HEK293 (cell line): ENCODE results near the gene CDH22.
A peak's percentile ranks its signal among the peaks of the same experiment; 100 is the strongest.

ENCODE experiments used
- CTCF ChIA-PET: fragments of 350-600 bp; formaldehyde crosslinking; extraction: SDS; loops from one replicate; lab custom pipeline; 2021; ENCODE audit warnings: antibody characterized with exemption; lab: Yijun Ruan, JAX
- POLR2A ChIA-PET: fragments of 300-600 bp; formaldehyde crosslinking; extraction: SDS; loops from one replicate; lab custom pipeline; 2020; ENCODE audit warnings: antibody characterized with exemption, inconsistent platforms; lab: Yijun Ruan, JAX
- H3K27ac ChIP-seq: fragments of 200-500 bp; sonication (Bioruptor generic); 2 replicates; pipeline ENCODE4 v1.5.1; 2014; ENCODE audit warnings: low read depth, low read length, control low read depth, inconsistent platforms; ENCODE audit errors: extremely low read depth
- H3K36me3 ChIP-seq, 2 experiments: fragments of 200-500 bp in 1 of 2; sonication (Bioruptor generic) in 1 of 2; 1 replicate in 1 of 2; 2 replicates in 1 of 2; pipeline ENCODE4 v1.5.1; 2014 to 2017; ENCODE audit warnings: inconsistent platforms in 2 of 2, low read length in 2 of 2; ENCODE audit not compliant: control insufficient read depth in 2 of 2, insufficient read depth in 1 of 2
- H3K4me1 ChIP-seq: fragments of 200-500 bp; sonication (Bioruptor generic); 2 replicates; pipeline ENCODE4 v1.5.1; 2014; ENCODE audit warnings: mild to moderate bottlenecking, low read length, inconsistent platforms; ENCODE audit not compliant: control insufficient read depth, insufficient read depth
- H3K4me3 ChIP-seq: 2 replicates; pipeline ENCODE4 v1.5.1; 2011; ENCODE audit warnings: low read depth, mild to moderate bottlenecking, control low read depth, low read length, moderate library complexity
- H3K9me3 ChIP-seq: fragments of 200-500 bp; sonication (Bioruptor generic); 2 replicates; pipeline ENCODE4 v1.5.1; 2014; ENCODE audit warnings: low read depth, low read length, inconsistent platforms; ENCODE audit not compliant: control insufficient read depth, insufficient read depth
- FEZF1 ChIP-seq: fragments of 450-650 bp; formaldehyde crosslinking; IDR thresholded peaks from 2 replicates; pipeline ENCODE4 v1.5.1; 2016; ENCODE audit warnings: missing biosample characterization, missing genetic modification characterization
- KLF10 ChIP-seq: fragments of 450-650 bp; IDR thresholded peaks from 2 replicates; pipeline ENCODE4 v1.5.1; 2018; ENCODE audit warnings: missing biosample characterization, mild to moderate bottlenecking, missing genetic modification characterization
- KLF16 ChIP-seq: fragments of 450-650 bp; formaldehyde crosslinking; IDR thresholded peaks from 2 replicates; pipeline ENCODE4 v1.5.1; 2017; ENCODE audit warnings: missing biosample characterization, missing genetic modification characterization
- KLF7 ChIP-seq: fragments of 450-650 bp; formaldehyde crosslinking; IDR thresholded peaks from 2 replicates; pipeline ENCODE4 v1.5.1; 2016; ENCODE audit warnings: missing biosample characterization, missing genetic modification characterization, borderline replicate concordance
- MEIS1 ChIP-seq: sonication (generic); formaldehyde crosslinking; IDR thresholded peaks from 2 replicates; pipeline ENCODE4 v1.8.1; 2022; ENCODE audit warnings: missing genetic modification reagents, mild to moderate bottlenecking, borderline replicate concordance
- MZF1 ChIP-seq: fragments of 450-650 bp; formaldehyde crosslinking; IDR thresholded peaks from 2 replicates; pipeline ENCODE4 v1.5.1; 2017; ENCODE audit warnings: missing biosample characterization, missing genetic modification characterization, borderline replicate concordance
- PRDM1 ChIP-seq: fragments of 450-650 bp; formaldehyde crosslinking; IDR thresholded peaks from 2 replicates; pipeline ENCODE4; 2016; ENCODE audit warnings: missing biosample characterization, missing genetic modification characterization
- SCRT1 ChIP-seq: fragments of 450-650 bp; formaldehyde crosslinking; IDR thresholded peaks from 2 replicates; pipeline ENCODE4 v1.5.1; 2016; ENCODE audit warnings: missing biosample characterization, missing genetic modification characterization, borderline replicate concordance
- SCRT2 ChIP-seq: fragments of 450-650 bp; formaldehyde crosslinking; IDR thresholded peaks from 2 replicates; pipeline ENCODE4 v1.5.1; 2016; ENCODE audit warnings: missing biosample characterization, missing genetic modification characterization
- TCF7L2 ChIP-seq: IDR thresholded peaks from 2 replicates; pipeline ENCODE4 v1.6.1; 2011; ENCODE audit warnings: low read depth, mild to moderate bottlenecking, inconsistent platforms, low read length, moderate library complexity, borderline replicate concordance
- ZEB2 ChIP-seq: fragments of 450-650 bp; formaldehyde crosslinking; IDR thresholded peaks from 2 replicates; pipeline ENCODE4 v1.5.1; 2016; ENCODE audit warnings: missing biosample characterization, missing genetic modification characterization
- ZFP41 ChIP-seq: fragments of 450-650 bp; formaldehyde crosslinking; IDR thresholded peaks from 2 replicates; pipeline ENCODE4 v1.5.1; 2016; ENCODE audit warnings: missing biosample characterization, missing genetic modification characterization, borderline replicate concordance
- ZNF112 ChIP-seq: fragments of 450-650 bp; formaldehyde crosslinking; IDR thresholded peaks from 2 replicates; pipeline ENCODE4 v1.5.0; 2017; ENCODE audit warnings: missing biosample characterization, missing genetic modification characterization
- ZNF140 ChIP-seq: fragments of 450-650 bp; formaldehyde crosslinking; IDR thresholded peaks from 2 replicates; pipeline ENCODE4 v1.5.1; 2016; ENCODE audit warnings: missing biosample characterization, missing genetic modification characterization
- ZNF157 ChIP-seq: fragments of 450-650 bp; formaldehyde crosslinking; IDR thresholded peaks from 2 replicates; pipeline ENCODE4 v1.5.1; 2016; ENCODE audit warnings: missing biosample characterization, missing genetic modification characterization
- ZNF16 ChIP-seq: fragments of 450-650 bp; formaldehyde crosslinking; IDR thresholded peaks from 2 replicates; pipeline ENCODE4 v1.5.1; 2016; ENCODE audit warnings: low read depth, missing biosample characterization, missing genetic modification characterization
- ZNF184 ChIP-seq: fragments of 450-650 bp; IDR thresholded peaks from 2 replicates; pipeline ENCODE4 v1.5.1; 2018; ENCODE audit warnings: missing biosample characterization, mild to moderate bottlenecking, missing genetic modification characterization
- ZNF266 ChIP-seq: fragments of 450-650 bp; formaldehyde crosslinking; IDR thresholded peaks from 2 replicates; pipeline ENCODE4 v1.5.1; 2016; ENCODE audit warnings: missing biosample characterization, missing genetic modification characterization, low read depth
- ZNF274 ChIP-seq, 2 experiments: fragments of 200-500 bp in 1 of 2; fragments of 450-650 bp in 1 of 2; sonication (Bioruptor generic) in 1 of 2; formaldehyde crosslinking in 1 of 2; IDR thresholded peaks; 2 replicates each; pipeline versions ENCODE4 v1.5.1 to v1.6.1; 2014 to 2016; ENCODE audit warnings: borderline replicate concordance in 1 of 2, inconsistent platforms in 1 of 2, low read length in 1 of 2, missing biosample characterization in 1 of 2, missing genetic modification characterization in 1 of 2
- ZNF292 ChIP-seq: fragments of 450-650 bp; formaldehyde crosslinking; IDR thresholded peaks from 2 replicates; pipeline ENCODE4 v1.5.1; 2016; ENCODE audit warnings: low read depth, missing biosample characterization, missing genetic modification characterization, borderline replicate concordance
- ZNF366 ChIP-seq: fragments of 450-650 bp; formaldehyde crosslinking; conservative IDR thresholded peaks from 2 replicates; pipeline ENCODE4 v1.5.1; 2016; ENCODE audit warnings: missing biosample characterization, missing genetic modification characterization
- ZNF394 ChIP-seq: fragments of 450-650 bp; formaldehyde crosslinking; IDR thresholded peaks from 2 replicates; pipeline ENCODE4 v1.5.1; 2016; ENCODE audit warnings: missing biosample characterization, missing genetic modification characterization, mild to moderate bottlenecking, moderate library complexity, borderline replicate concordance
- ZNF433 ChIP-seq: fragments of 450-650 bp; formaldehyde crosslinking; IDR thresholded peaks from 2 replicates; pipeline ENCODE4 v1.5.1; 2016; ENCODE audit warnings: missing biosample characterization, missing genetic modification characterization, low read depth
- ZNF473 ChIP-seq: fragments of 450-650 bp; formaldehyde crosslinking; IDR thresholded peaks from 2 replicates; pipeline ENCODE4 v1.5.1; 2017; ENCODE audit warnings: missing biosample characterization, missing genetic modification characterization
- ZNF514 ChIP-seq: fragments of 450-650 bp; formaldehyde crosslinking; IDR thresholded peaks from 2 replicates; pipeline ENCODE4 v1.5.1; 2016; ENCODE audit warnings: missing biosample characterization, missing genetic modification characterization
- ZNF521 ChIP-seq: fragments of 450-650 bp; formaldehyde crosslinking; IDR thresholded peaks from 2 replicates; pipeline ENCODE4 v1.5.1; 2017; ENCODE audit warnings: missing biosample characterization, mild to moderate bottlenecking, missing genetic modification characterization
- ZNF558 ChIP-seq: fragments of 450-650 bp; formaldehyde crosslinking; IDR thresholded peaks from 2 replicates; pipeline ENCODE4 v1.5.1; 2016; ENCODE audit warnings: missing biosample characterization, missing genetic modification characterization
- ZNF624 ChIP-seq: fragments of 450-650 bp; formaldehyde crosslinking; IDR thresholded peaks from 2 replicates; pipeline ENCODE4 v1.5.1; 2017; ENCODE audit warnings: missing biosample characterization, missing genetic modification characterization
- ZNF747 ChIP-seq: fragments of 450-650 bp; formaldehyde crosslinking; IDR thresholded peaks from 2 replicates; pipeline ENCODE4 v1.5.1; 2016; ENCODE audit warnings: missing biosample characterization, missing genetic modification characterization
- ZNF76 ChIP-seq: fragments of 450-650 bp; formaldehyde crosslinking; IDR thresholded peaks from 2 replicates; pipeline ENCODE4; 2016; ENCODE audit warnings: low read depth, missing biosample characterization, missing genetic modification characterization, borderline replicate concordance
- ZNF777 ChIP-seq: fragments of 450-650 bp; formaldehyde crosslinking; IDR thresholded peaks from 2 replicates; pipeline ENCODE4 v1.5.1; 2017; ENCODE audit warnings: missing biosample characterization, missing genetic modification characterization, borderline replicate concordance
- TF ChIP-seq, protein P1 (sequence below): fragments of 450-650 bp; formaldehyde crosslinking; IDR thresholded peaks from 2 replicates; pipeline ENCODE4 v1.5.1; 2016; ENCODE audit warnings: missing biosample characterization, missing genetic modification characterization
- TF ChIP-seq, protein P2 (sequence below): fragments of 450-650 bp; formaldehyde crosslinking; IDR thresholded peaks from 2 replicates; pipeline ENCODE4 v1.5.1; 2017; ENCODE audit warnings: missing biosample characterization, missing genetic modification characterization
- TF ChIP-seq, protein P3 (sequence below): fragments of 450-650 bp; formaldehyde crosslinking; IDR thresholded peaks from 2 replicates; pipeline ENCODE4 v1.5.1; 2016; ENCODE audit warnings: missing biosample characterization, missing genetic modification characterization
- TF ChIP-seq, protein P4 (sequence below): fragments of 450-650 bp; formaldehyde crosslinking; IDR thresholded peaks from 2 replicates; pipeline ENCODE4 v1.5.1; 2016; ENCODE audit warnings: missing biosample characterization, missing genetic modification characterization
- TF ChIP-seq, protein P5 (sequence below): fragments of 450-650 bp; formaldehyde crosslinking; IDR thresholded peaks from 2 replicates; pipeline ENCODE4 v1.5.1; 2016; ENCODE audit warnings: missing biosample characterization, missing genetic modification characterization

CDH22 gene

DNA sequence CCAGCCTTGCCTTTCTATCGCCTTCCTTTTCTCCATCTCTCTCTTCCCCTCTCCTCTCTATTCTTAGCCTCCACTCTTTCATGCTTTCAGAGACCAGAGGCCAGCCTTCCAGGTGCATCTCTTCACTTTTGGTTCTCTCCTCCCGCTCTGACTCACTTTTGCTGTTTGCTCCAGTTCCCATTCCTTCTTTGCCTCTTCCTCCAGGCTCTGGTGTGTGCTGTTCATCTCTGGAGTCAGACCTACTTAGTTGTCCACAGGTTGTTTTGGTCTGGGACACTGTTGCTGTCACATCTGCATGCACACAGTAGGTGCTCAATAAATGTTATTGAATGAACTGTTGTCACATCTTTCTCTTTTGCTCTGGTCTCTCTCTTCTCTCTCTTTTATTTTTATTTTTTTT is 1.6 kb upstream of the CDH22 start:
- CTCF ChIA-PET: no interaction called here
- no peaks in the 10 kb centered on the region for H3K36me3 ChIP-seq

DNA sequence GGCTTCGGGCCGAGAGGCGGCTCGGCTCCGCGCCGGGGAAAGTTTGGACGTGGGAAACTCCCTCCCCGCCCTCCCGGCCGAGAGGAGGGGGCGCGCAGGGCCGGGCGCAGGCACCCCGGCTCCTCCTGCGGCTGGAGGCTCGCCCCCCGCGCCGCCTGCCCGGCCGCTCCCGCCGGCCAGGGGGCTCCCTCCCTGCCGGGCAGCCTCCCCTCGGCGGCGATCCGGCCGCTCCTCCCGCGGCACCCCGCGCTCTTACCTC is 370 bp downstream of the CDH22 start:
- Histone ChIP-seq H3K27ac (no peak overlapping the region), H3K9me3 (no peaks in the 10 kb centered on the region), H3K4me3 (peak overlapping the region; percentile 33), H3K4me1 (peaks cover 3% of the 10 kb centered on the region; the same call in 1 of the 2 replicates), H3K36me3 (no peaks in the 10 kb centered on the region)
- ChIA-PET POLR2A (no interaction called here), CTCF (interaction anchor here (0.6 to 4.1 kb wide), 3 partner anchors 41 to 453 kb away, joined by 4 to 31 read pairs (median 5); no protein-coding TSS in a partner anchor)
- TF ChIP-seq KLF16 (tag by site-specific recombination) (no peak), ZNF514 (tag by site-specific recombination) (no peak), ZNF747 (no peak), ZNF16 (no peak), ZEB2 (tag by site-specific recombination) (no peak), ZNF558 (tag by site-specific recombination) (no peak), ZNF76 (tag by site-specific recombination) (no peak), ZNF274 (IDR thresholded peaks at IDR 0.05; ENCODE audit: low read length) (no peak), ZNF274 (tag by site-specific recombination; IDR thresholded peaks at IDR 0.05; ENCODE audit: borderline replicate concordance) (no peak)
- TF ChIP-seq, protein P1, sequence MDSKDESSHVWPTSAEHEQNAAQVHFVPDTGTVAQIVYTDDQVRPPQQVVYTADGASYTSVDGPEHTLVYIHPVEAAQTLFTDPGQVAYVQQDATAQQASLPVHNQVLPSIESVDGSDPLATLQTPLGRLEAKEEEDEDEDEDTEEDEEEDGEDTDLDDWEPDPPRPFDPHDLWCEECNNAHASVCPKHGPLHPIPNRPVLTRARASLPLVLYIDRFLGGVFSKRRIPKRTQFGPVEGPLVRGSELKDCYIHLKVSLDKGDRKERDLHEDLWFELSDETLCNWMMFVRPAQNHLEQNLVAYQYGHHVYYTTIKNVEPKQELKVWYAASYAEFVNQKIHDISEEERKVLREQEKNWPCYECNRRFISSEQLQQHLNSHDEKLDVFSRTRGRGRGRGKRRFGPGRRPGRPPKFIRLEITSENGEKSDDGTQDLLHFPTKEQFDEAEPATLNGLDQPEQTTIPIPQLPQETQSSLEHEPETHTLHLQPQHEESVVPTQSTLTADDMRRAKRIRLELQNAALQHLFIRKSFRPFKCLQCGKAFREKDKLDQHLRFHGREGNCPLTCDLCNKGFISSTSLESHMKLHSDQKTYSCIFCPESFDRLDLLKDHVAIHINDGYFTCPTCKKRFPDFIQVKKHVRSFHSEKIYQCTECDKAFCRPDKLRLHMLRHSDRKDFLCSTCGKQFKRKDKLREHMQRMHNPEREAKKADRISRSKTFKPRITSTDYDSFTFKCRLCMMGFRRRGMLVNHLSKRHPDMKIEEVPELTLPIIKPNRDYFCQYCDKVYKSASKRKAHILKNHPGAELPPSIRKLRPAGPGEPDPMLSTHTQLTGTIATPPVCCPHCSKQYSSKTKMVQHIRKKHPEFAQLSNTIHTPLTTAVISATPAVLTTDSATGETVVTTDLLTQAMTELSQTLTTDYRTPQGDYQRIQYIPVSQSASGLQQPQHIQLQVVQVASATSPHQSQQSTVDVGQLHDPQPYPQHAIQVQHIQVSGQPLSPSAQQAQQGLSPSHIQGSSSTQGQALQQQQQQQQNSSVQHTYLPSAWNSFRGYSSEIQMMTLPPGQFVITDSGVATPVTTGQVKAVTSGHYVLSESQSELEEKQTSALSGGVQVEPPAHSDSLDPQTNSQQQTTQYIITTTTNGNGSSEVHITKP (tag by site-specific recombination): no peak
- TF ChIP-seq, protein P2, sequence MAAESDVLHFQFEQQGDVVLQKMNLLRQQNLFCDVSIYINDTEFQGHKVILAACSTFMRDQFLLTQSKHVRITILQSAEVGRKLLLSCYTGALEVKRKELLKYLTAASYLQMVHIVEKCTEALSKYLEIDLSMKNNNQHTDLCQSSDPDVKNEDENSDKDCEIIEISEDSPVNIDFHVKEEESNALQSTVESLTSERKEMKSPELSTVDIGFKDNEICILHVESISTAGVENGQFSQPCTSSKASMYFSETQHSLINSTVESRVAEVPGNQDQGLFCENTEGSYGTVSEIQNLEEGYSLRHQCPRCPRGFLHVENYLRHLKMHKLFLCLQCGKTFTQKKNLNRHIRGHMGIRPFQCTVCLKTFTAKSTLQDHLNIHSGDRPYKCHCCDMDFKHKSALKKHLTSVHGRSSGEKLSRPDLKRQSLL: no peak
- TF ChIP-seq, protein P3, sequence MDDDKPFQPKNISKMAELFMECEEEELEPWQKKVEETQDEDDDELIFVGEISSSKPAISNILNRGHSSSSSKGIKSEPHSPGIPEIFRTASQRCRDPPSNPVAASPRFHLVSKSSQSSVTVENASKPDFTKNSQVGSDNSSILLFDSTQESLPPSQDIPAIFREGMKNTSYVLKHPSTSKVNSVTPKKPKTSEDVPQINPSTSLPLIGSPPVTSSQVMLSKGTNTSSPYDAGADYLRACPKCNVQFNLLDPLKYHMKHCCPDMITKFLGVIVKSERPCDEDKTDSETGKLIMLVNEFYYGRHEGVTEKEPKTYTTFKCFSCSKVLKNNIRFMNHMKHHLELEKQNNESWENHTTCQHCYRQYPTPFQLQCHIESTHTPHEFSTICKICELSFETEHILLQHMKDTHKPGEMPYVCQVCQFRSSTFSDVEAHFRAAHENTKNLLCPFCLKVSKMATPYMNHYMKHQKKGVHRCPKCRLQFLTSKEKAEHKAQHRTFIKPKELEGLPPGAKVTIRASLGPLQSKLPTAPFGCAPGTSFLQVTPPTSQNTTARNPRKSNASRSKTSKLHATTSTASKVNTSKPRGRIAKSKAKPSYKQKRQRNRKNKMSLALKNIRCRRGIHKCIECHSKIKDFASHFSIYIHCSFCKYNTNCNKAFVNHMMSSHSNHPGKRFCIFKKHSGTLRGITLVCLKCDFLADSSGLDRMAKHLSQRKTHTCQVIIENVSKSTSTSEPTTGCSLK (tag by site-specific recombination): no peak
- TF ChIP-seq, protein P4, sequence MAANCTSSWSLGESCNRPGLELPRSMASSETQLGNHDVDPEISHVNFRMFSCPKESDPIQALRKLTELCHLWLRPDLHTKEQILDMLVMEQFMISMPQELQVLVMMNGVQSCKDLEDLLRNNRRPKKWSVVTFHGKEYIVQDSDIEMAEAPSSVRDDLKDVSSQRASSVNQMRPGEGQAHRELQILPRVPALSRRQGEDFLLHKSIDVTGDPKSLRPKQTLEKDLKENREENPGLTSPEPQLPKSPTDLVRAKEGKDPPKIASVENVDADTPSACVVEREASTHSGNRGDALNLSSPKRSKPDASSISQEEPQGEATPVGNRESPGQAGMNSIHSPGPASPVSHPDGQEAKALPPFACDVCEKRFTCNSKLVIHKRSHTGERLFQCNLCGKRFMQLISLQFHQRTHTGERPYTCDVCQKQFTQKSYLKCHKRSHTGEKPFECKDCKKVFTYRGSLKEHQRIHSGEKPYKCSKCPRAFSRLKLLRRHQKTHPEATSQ (tag by site-specific recombination): no peak

More for the DNA sequence above, 1.6 kb upstream of the CDH22 start:
- no peaks in the 10 kb centered on the region for H3K9me3 ChIP-seq
- no peak overlapping the region for H3K4me3 ChIP-seq
- peaks cover 3% of the 10 kb centered on the region; the same call in 1 of the 2 replicates for H3K4me1 ChIP-seq
- no peak overlapping the region for H3K27ac ChIP-seq
- TF ChIP-seq ZNF433 (tag by site-specific recombination): no peak
- TF ChIP-seq, protein P4 (tag by site-specific recombination): no peak
- TF ChIP-seq ZNF366 (tag by site-specific recombination): 0 out of 2 replicates have a peak, but pooled peaks have one; percentile 41
- TF ChIP-seq MZF1 (tag by site-specific recombination): no peak
- no peak for TF ChIP-seq ZNF394 (tag by site-specific recombination)
- TF ChIP-seq PRDM1 (tag by site-specific recombination): peak; percentile 52; the same call in 1 of the 2 replicates
- no peak for TF ChIP-seq ZNF266 (tag by site-specific recombination)
- TF ChIP-seq KLF7 (tag by site-specific recombination): no peak
- TF ChIP-seq FEZF1 (tag by site-specific recombination): no peak
- TF ChIP-seq ZNF184: no peak
- TF ChIP-seq ZNF157 (tag by site-specific recombination): no peak
- no peak for TF ChIP-seq ZNF112 (tag by site-specific recombination)
- TF ChIP-seq ZFP41: no peak
- TF ChIP-seq ZNF777 (tag by site-specific recombination): no peak
- TF ChIP-seq ZNF140 (tag by site-specific recombination): no peak
- TF ChIP-seq ZNF473 (tag by site-specific recombination): no peak
- no peak for TF ChIP-seq ZNF624
- TF ChIP-seq KLF10 (tag by site-specific recombination): no peak
- TF ChIP-seq ZNF521 (tag by site-specific recombination): no peak
- peak; percentile 53 for TF ChIP-seq SCRT2 (tag by site-specific recombination)
- TF ChIP-seq SCRT1: 0 out of 2 replicates have a peak, but pooled peaks have one; percentile 16
- TF ChIP-seq ZNF292 (tag by site-specific recombination): no peak
- TF ChIP-seq MEIS1 (CRISPR knock-in tag): no peak
- no peak for TF ChIP-seq TCF7L2
- TF ChIP-seq, protein P5, sequence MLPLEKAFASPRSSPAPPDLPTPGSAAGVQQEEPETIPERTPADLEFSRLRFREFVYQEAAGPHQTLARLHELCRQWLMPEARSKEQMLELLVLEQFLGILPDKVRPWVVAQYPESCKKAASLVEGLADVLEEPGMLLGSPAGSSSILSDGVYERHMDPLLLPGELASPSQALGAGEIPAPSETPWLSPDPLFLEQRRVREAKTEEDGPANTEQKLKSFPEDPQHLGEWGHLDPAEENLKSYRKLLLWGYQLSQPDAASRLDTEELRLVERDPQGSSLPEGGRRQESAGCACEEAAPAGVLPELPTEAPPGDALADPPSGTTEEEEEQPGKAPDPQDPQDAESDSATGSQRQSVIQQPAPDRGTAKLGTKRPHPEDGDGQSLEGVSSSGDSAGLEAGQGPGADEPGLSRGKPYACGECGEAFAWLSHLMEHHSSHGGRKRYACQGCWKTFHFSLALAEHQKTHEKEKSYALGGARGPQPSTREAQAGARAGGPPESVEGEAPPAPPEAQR (tag by site-specific recombination): no peak
- POLR2A ChIA-PET: no interaction called here
